ENCODE measurements around the gene TIMM23B.
"Not testable (repeated sequence)": the region's sequence is repeated elsewhere in the genome, so short reads cannot be mapped to it uniquely, and the experiment has no call there.

TIMM23B gene, protein sequence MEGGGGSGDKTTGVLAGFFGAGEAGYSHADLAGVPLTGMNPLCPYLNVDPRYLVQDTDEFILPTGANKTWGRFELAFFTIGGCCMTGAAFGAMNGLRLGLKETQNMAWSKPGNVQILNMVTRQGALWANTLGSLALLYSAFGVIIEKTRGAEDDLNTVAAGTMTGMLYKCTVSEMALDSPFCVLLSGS

GRCh38 chr10:49941447-49942338, at the start of gene TIMM23B, which contains the start of gene PARG:
Gene TIMM23B (plus strand): TSS chr10:49942053. CDS start chr10:49942195, 142 bp downstream.
Gene PARG (minus strand): TSS chr10:49942027. CDS start chr10:49941725, 302 bp downstream.
- DNase-seq = not testable (repeated sequence)

GRCh38 chr10:49899999-49900398, 41.9 kb upstream of the TIMM23B start:
- DNase-seq = not testable (repeated sequence)

- DNase-seq = not testable (repeated sequence)
Measured at GRCh38 chr10:49900406-49900805, 41.4 kb upstream of the TIMM23B start.

- DNase-seq = not testable (repeated sequence)
Measured at GRCh38 chr10:49903829-49904228, 38.0 kb upstream of the TIMM23B start.

DNA sequence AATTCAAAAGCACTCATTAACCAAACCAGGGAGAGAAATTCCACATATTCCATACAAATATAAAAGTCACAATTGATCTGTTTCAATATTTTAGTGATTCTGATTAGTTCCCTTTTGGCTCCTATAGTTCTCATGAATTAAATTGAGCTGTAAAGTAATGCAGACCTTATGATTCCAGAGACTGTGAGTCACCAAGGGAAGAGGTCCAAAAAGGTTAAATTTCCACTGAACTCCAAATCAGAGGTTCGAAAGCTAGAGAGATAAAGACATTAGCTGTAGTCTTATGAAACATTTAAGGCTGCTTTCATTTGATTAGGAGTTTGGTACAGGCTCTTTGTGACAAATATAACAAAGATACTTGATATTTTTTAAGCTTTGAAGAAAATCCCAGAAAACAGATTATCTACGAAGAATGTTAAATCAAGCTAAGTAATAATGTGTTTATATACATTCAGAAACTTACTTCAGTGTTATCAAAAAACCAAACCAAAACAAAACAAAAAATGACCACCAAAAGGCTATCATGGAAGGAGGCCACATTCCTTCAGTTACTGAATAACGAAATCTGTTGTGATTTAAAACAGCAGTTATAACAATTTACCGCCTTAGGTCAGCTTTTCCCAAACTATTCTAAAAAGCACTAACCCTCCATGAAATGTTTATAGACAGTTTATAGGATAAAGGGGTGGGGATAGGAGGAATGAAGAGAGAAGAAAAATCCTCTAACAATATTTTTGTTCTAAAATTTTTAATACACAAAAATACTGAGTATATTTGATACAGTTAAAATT, 33.4 kb upstream of the TIMM23B start:
- DNase-seq = not testable (repeated sequence)

DNA sequence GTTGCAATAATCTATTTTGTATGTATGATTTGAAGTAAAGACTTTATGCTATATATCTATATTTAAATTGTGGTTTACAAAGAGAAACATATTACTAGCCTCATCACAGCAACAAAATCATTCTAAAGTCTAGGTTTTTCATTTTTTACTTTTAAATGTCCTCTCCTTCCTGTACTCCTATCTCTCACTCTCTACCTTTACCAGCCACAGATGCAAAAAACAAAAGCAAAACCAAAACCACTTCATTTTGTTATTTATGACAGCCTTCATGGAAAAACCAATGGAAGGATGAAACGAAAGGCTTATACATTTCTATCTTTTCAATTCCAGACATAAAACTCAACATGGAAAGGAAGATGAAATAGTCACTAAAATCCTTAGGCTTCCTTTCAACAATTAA, 31.6 kb upstream of the TIMM23B start:
- not testable (repeated sequence) for DNase-seq

DNA sequence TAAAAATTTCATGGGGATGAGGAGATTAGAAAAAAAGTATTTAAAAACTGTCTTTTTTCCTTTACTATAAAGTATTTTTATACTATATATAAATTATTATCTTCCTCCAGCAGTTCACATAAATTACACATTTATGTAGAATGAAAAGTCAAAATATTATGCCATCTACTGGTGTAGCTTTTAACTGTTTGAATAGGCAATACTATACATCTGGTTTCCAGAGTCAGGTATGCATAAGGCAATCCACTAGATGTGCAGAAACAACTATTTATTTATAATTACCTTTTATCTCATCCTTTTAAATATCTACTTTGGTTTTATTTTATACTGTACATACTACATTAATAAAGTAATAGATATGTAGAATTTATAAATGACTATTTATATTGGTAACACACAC, 25.4 kb upstream of the TIMM23B start:
- DNase-seq = not testable (repeated sequence)

GRCh38 chr10:49917927-49918326, 23.9 kb upstream of the TIMM23B start:
- not testable (repeated sequence) for DNase-seq

GRCh38 chr10:49922041-49922440, 19.8 kb upstream of the TIMM23B start:
- DNase-seq = not testable (repeated sequence)

- DNase-seq = not testable (repeated sequence)
Measured at GRCh38 chr10:49923572-49923971, 18.3 kb upstream of the TIMM23B start.

- DNase-seq = not testable (repeated sequence)
Measured at GRCh38 chr10:49931276-49931675, 10.6 kb upstream of the TIMM23B start.

- DNase-seq = not testable (repeated sequence)
Measured at GRCh38 chr10:49931959-49932728, 9.7 kb upstream of the TIMM23B start.

GRCh38 chr10:49942339-49942705, 469 bp downstream of the TIMM23B start:
- DNase-seq = not testable (repeated sequence)

- not testable (repeated sequence) for DNase-seq
Measured at GRCh38 chr10:49943607-49944006, 1.8 kb downstream of the TIMM23B start.

DNA sequence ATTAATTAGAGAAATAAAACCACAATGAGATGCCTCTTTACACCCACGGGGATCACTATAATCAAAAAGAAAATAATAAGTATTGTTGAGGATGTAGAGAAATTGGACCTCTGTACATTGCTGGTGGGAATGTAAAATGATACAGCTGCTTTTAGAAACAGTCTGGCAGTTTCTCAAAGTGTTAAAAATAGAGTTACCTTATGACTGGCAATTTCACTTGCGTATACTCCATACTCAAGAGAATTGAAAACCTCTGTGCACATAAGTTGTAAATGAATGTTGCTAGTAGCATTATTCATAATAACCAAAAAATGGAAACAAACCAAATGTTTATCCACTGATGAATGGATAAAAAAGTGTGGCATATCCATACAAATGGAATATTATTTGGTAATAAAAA, 6.3 kb downstream of the TIMM23B start:
- not testable (repeated sequence) for DNase-seq

DNA sequence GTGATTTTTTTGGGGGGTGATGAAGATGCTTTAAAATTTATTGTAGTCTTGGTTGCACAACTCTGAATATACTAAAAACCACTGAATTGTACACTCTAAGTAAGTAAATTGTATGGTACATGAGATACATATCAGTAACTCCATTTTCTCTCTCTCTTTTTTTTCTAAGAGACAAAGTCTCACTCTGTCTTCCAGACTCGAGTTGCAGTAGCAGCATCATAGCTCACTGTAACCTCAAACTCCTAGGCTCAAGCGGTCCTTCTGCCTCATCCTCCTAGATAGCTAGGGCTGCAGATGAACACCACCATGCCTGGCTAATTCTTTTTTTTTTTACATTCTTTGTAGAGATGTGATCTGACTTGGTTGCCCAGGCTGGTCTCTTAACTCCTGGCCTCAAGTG, 6.9 kb downstream of the TIMM23B start:
- DNase-seq = not testable (repeated sequence)

DNA sequence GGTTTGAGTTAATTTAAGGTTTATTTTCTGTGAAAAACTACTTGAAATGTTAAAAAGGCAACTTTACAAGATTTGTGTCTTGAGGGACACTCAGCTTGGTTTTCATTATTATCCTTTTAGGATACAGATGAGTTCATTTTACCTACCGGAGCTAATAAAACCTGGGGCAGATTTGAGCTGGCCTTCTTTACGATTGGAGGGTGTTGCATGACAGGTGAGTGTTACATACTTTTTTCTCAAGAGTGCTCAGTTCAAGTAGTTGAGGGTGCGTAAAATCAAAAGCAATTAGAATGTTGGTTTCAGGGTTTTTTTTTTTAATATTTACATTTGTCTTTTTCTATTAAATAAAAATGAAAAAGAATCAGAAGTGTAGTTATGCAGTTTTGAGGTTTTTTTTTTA, 10.2 kb downstream of the TIMM23B start:
- DNase-seq = not testable (repeated sequence)

DNA sequence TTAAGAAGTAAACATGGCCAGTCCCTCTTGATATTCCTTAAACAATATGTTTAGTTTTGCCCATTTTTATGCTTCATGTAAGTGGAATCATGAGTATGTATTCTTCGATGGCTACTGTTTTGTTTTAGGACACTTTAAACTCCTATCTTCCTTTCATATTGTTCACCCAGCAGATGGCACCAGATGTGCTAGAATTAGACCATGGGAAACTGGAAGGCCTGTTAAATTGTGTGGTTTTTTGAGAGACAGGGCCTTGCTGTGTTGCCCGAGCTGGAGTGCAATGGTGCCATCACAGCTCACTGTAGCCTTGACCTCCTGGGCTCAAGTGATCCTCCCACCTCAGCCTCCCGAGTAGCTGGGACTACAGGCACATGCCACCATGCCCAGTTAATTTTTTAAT, 11.3 kb downstream of the TIMM23B start:
- not testable (repeated sequence) for DNase-seq

DNA sequence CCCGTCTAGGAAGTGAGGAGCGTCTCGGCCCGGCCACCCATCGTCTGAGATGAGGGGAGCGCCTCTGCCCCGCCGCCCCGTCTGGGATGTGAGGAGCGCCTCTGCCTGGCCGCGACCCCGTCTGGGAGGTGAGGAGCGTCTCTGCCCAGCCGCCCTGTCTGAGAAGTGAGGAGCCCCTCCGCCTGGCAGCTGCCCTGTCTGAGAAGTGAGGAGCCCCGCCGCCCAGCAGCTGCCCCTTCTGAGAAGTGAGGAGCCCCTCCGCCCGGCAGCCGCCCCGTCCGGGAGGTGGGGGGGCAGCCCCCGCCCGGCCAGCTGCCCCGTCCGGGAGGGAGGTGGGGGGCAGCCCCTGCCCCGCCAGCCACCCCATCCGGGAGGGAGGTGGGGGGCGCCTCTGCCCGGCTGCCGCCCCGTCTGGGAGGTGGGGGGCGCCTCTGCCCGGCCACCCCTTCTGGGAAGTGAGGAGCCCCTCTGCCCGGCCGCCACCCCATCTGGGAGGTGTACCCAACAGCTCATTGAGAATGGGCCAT, 28.5 kb downstream of the TIMM23B start:
- not testable (repeated sequence) for DNase-seq

GRCh38 chr10:49971466-49971865, 29.6 kb downstream of the TIMM23B start:
- not testable (repeated sequence) for DNase-seq

- not testable (repeated sequence) for DNase-seq
Measured at GRCh38 chr10:49972094-49972493, 30.2 kb downstream of the TIMM23B start.

DNA sequence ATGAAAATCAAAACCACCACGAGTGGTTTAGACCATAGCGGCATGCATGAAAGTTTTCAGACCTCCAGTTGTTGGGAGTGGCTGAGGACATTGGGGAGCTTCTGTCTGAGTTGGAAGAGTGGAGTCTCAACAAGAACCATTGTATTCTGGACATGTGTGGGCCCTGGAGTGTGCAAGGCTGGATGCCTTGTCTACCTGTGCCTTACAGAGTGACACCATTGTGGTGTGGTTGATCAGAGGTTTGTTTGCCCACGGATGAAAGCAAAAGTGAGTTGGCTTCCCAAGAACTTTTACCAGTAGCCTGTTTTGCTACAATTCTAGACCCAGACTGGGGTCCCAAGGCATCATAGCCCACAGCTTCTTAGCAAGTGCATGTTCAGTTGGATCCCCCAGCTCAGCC, 35.9 kb downstream of the TIMM23B start:
- DNase-seq = not testable (repeated sequence)

Measured in SHP77 treated with DMSO at 0.1 percent for 48 hours (cell line).